Measurements from ENCODE around the gene ZFP64.

DNA sequence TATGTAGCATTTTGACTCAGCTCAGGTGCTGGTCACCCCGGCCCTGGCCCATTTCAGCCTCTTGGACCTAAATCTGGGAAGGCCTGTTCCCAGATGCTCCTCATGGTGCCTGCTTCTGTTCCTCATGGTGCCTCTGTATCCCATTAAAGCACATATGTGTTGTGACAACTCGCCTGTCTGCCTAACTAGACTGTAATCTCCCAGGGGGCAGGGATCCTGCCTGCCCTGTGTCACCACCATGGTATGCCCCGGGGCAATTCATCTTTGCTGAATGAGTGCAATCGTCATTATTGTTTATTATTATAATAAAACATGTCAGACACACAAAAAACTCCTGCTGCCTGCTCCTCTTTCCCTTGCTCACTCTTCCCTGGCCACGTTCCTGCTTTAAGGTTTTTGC, 62.0 kb downstream of the ZFP64 start:
- TF ChIP-seq POLR2AphosphoS5 (IDR thresholded peaks at IDR 0.05) (no peak), POLR2A (IDR thresholded peaks at IDR 0.05) (no peak)
- TF ChIP-seq, protein P1, sequence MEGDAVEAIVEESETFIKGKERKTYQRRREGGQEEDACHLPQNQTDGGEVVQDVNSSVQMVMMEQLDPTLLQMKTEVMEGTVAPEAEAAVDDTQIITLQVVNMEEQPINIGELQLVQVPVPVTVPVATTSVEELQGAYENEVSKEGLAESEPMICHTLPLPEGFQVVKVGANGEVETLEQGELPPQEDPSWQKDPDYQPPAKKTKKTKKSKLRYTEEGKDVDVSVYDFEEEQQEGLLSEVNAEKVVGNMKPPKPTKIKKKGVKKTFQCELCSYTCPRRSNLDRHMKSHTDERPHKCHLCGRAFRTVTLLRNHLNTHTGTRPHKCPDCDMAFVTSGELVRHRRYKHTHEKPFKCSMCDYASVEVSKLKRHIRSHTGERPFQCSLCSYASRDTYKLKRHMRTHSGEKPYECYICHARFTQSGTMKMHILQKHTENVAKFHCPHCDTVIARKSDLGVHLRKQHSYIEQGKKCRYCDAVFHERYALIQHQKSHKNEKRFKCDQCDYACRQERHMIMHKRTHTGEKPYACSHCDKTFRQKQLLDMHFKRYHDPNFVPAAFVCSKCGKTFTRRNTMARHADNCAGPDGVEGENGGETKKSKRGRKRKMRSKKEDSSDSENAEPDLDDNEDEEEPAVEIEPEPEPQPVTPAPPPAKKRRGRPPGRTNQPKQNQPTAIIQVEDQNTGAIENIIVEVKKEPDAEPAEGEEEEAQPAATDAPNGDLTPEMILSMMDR (IDR thresholded peaks at IDR 0.05 in 8 of 11, conservative IDR thresholded peaks at IDR 0.05 in 3 of 11): no peak
